ENCODE data around the gene SLC31A1.

DNA sequence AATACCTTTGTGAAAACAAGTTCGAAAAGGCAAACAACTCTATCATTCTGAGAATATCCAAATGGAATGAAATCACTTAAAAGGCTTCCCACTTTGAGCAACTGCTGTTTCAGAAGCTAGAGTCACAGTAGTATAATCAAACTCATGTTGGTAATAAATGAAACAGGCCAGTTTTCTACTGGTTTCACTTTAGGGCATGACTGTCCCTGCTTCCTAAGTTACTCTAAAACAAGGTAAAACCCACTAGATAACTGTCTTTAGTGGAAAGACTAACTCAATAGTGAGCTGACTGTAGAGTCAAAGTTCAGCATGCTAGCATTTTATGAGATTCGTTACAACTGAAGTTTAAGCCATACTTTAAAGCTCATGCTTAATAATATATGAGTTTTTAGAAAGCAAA lies 48.0 kb downstream of the SLC31A1 start:
- no peak for TF ChIP-seq TAF1 (IDR thresholded peaks at IDR 0.05; ENCODE audit: borderline replicate concordance, low read depth, low read length)
- TF ChIP-seq POLR2AphosphoS5 (IDR thresholded peaks at IDR 0.05; ENCODE audit: low read depth, low read length), result no peak
- no peak for TF ChIP-seq POLR2A (IDR thresholded peaks at IDR 0.05; ENCODE audit: low read depth, low read length)

All from GM12892 (cell line).